IPS-11a (cell line): ENCODE measurements around the gene NPC2.
"Not testable (repeated sequence)": the region's sequence is repeated elsewhere in the genome, so short reads cannot be mapped to it uniquely, and the experiment has no call there.

Experiments
- H3K4me3 ChIP-seq: one replicate; pipeline ENCODE4 v1.5.1; 2013; ENCODE audit warnings: low read depth, low read length, control low read depth

Gene NPC2

DNA sequence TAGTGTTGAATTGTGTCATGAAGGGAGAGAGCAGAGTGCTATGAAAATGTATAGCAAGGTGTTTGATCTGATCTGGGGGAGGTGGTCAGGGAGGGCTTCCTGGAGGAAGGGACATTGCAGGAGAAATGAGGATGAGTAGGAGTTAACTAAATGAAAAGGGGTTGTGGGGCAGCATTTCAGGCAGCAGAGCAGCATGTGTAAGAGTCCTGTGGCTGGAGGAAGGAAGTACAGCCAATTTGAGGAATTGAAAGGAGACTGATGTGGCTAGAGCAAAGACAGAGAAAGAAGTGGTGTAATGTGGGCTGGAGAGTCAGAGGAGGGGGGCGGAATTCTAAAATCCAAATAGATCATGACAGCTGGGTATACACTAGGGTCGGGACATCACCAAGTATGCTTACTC, 20.5 kb downstream of the NPC2 start:
- H3K4me3 ChIP-seq = no peak overlapping the region

DNA sequence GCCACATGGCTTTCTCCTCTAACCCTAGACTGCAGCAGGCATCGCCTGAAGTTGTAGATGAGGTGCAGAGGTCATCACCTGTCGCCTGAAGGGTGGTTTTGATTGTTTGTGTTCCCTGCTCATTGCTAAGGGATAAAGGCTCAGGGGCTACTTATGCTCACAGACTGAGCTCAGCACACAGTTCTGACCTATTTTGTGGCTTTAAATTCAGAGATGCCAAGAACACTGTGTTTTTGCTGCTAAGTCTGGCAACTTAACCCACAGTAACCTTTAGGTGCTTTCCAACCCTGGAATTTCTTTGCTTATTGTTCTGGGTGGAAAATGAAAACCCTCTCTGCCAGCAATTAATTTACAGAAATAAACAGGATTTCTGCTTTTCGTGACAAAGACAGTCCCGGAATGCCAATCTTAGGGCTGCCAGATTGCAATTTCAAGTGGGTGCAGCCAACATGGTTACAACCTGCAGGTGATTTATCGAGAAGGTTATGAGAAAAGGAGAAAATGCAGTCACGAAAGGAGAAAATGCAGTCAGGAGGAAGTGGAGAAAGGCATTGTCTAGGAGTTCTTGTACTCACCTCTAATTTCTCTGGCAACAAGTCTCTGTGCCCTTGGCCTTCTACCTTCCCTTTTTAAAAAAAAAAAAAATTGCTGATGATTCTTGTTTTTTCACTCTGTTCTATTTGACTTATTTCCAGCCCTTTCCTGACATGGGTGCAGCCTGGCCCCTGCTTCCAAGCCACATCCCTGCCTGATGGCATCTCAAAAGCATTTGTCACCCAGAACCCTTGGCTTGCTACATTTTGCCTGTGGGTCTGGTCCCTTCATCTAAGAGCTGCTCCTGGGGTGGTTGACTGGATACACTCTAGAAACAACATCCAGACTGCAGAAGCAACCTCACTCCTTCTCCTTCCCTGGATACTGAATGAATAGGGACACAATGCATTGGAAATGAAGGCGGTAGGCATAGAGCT, 23.3 kb downstream of the NPC2 start:
- H3K4me3 ChIP-seq = no peak overlapping the region

DNA sequence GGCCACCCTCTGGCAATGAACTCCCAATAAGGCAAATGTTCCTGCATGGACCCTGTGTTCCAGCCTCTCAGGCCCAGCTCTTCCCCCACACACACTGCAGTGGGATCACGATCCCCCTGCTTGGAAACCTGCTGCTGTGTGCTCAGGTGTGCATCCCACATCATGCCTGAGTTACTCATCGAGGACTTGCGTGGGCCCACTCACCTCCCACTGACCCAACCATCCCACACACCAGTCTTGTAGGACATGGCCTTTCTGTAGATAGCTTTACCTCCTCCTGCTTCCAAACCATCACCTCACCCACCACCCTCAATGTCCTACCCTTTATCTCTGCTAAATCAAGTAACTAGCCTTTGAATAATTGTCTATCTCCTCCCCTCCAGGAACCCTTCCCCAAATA, 24.6 kb downstream of the NPC2 start:
- no peak overlapping the region for H3K4me3 ChIP-seq

DNA sequence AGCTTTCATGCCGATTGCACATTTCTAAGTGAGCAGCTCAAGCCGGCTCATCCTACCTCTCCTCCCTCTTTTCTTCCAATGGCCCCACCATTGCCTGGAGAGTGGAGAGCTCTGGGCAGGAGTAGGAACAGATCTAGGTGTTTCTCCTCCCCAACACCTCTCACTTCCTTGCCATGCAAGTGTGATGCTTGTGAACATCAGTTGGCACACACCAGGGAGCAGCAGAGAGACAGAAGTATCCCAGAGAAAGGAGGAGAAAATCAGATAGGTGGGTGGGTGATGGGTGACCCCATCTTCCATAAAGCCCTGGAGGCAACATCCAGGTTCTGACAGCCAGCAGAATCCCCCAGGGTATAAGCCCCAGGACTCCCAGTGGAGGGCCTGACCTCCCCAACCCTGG, 27.8 kb downstream of the NPC2 start:
- H3K4me3 ChIP-seq = no peak overlapping the region

DNA sequence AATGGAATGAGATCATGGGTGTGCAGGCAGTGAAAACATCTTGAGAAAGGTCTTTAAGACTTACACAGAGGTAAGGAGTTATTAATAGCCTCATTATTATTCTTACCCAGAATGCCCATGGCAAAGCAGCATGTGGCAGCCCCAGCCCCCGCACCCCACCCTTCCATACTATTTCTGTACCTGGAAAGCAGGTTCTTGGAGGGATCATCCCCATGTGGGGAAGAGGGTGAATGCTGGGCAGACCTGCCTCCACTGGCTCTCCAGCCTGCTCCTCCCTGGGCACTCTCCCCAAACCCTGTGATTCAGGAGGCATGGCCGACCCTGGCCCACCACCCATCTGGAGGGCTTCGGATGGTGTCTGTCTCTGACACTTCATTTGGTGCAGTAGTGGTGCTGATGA, 28.3 kb downstream of the NPC2 start:
- no peak overlapping the region for H3K4me3 ChIP-seq

DNA sequence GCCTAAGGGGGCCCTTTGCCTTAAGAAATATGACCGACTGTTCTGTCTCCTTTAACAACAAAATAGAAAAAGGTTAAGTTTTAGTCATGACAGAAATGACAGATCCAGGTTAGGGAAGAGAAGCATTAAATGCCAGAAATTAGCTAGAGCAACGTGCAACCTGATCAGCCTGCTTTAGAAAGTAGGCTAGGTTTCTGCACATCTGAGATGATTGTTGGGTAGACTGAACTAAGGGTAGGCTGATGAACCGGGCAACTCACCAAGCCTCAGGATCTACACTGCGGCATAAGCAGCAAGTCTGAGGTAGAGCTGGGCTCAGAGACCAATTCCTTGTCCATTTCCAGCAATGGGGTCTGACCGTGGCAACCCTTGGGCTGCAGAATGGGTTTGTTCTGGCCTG, 29.4 kb downstream of the NPC2 start:
- H3K4me3 ChIP-seq = no peak overlapping the region

DNA sequence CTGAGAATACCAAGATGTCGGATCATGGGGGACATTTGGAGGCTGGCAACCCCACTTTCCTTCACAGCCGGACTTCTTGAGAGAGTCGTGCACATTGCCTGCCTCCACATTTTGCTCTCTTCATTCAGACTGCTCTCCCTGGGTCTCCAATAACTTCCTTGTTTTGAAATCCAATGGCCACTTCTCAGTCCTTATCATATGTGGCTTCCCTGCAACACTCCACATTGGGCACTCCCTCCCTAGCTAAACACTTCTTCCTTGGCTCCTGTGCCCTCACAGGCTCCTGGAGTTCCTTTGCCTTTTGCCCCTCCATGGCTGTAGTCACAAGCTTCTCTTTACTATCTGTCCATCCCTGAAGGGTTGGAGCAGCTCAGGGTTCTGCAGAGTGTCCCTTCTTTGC, 30.1 kb downstream of the NPC2 start:
- no peak overlapping the region for H3K4me3 ChIP-seq

DNA sequence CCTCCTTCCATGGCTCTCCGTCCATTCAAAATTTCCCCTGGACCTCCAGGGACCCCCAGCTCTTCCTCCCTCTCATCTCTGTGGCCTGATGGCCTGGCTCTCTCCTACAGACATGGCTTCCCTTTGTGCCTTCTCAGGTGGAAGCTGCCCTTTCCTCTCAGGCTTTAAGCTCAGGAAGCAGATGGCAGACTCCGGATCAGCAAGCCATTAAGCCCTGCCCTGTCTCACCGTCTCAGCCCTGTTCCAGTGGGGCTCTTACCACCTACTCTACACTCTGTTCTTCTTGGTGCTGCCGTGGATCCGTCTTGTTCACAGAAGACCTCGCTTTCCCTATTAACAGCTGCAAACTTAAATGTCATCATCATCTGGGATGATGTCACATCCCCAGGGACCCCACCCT, 33.1 kb downstream of the NPC2 start:
- no peak overlapping the region for H3K4me3 ChIP-seq

DNA sequence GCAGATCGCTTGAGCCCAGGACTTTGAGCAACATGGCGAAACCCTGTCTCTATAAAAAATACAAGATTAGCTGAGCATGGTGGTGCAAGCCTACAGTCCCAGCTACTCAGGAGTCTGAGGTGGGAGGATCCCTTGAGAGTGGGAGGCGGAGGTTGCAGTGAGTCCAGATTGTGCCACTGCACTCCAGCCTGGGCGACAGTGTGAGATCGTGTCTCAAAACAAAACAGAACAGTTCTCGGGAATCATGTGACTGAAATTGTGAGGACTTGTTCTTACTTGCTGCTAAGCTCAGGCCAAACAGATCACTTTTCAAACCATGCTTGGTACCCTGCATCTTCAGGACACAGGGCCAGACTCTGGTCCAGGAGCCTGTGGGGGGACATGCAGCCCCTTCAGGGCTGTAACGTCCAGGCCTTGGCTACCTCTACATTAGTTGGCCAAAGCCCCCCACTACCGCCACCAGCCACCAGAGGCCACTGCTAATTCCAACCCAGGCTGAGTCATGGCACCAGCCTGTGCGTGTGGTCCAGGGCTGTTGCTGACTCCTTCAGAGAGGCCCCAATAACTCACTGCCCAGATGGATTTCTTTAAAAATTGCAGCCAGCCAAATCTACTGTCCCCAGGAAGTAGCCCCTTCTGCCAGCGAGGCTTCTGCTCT, 33.7 kb downstream of the NPC2 start:
- H3K4me3 ChIP-seq = no peak overlapping the region

DNA sequence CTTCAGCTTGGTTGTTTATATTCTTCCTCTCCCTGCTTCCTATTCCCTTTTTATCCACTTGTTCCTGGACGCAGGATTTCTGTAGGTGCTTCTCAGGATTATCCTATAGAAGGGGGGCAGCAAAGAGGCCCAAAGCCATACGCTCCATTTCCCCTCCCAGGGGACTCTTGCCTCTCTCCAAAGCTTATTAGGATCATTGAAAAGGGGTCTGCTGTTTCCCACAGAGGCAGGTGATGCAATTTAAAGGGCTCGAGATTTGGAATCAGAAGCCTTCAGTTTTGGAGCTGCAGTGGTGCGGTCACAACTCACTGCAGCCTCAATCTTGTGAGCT, 35.6 kb downstream of the NPC2 start:
- no peak overlapping the region for H3K4me3 ChIP-seq

DNA sequence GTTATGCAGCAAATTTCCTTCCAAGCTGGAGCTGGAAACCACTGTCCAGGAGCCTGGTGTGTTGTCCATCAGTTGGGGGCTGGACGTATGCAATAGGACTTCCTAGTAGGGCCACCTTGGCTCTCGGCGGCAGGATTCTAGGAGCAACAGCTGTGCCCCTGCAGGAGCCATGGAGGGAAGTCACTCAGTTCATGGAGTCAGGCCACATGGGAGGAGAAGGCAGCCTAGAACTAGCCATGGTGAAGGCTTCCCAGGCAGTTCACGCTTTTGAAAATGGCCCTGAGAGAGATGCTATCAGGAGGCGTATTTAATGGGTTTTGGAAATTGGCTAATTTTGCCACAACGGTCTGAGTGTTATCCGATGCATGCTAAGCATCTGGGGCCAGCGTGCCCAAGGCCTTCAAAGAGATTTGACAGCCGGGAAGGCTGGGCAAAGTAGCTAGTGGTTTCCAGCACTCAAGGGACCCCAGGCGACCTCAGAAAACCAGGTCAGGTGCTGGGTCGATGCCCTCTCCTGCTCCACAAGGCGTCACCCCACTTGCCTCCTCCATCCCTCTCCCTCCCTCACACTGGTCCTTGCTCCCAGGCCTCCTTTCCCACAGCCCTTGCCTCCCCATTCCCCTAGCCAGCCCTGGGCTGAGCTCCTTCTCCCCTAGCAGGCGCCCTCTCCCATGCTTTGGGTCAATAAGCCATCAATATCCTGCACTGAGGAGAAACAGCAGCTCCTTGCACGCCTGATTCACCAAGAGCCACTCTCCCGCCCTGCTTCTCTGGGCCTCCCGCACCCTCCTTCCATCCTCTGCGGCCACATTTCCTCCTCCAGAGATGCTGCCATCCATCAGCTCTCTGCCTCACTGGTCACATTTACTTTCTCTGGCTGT, 36.2 kb downstream of the NPC2 start:
- no peak overlapping the region for H3K4me3 ChIP-seq

DNA sequence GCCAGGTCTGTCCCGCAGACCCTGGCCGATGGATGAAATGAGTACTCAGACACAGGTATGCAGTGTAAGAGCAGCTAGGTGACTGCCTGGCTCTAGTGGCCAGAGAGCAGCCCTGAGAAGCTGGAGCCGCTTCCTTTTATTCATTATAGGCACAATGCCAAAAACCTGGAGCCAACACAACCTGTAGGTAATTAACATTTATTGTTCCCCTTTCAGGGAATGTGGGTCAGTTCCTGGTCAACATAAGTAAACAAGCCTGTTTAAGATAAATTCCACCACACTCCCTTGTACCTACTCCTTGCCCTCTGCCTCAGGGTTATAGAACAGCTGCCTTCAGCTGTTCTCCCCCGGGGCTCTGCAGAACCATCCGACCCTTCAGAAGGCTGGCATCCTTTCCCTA, 38.7 kb downstream of the NPC2 start:
- H3K4me3 ChIP-seq = not testable (repeated sequence)

DNA sequence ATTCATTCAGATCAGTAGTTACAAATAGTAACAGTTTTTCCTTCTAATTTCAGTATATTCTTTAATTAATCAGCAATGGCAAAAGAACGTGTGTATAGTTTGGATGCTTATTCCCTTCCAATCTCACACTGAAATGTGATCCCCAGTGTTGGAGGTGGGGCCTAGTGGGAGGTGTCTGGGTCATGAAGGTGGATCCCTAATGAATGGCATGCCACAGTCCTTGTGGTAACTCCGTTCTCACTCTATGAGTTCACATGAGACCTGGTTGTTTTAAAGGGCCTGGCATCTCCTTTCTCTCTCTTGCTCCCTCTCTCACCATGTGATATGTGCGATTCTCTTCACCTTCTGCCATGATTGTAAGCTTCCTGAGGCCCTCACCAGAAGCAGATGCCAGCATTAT, 48.2 kb downstream of the NPC2 start:
- H3K4me3 ChIP-seq = no peak overlapping the region

DNA sequence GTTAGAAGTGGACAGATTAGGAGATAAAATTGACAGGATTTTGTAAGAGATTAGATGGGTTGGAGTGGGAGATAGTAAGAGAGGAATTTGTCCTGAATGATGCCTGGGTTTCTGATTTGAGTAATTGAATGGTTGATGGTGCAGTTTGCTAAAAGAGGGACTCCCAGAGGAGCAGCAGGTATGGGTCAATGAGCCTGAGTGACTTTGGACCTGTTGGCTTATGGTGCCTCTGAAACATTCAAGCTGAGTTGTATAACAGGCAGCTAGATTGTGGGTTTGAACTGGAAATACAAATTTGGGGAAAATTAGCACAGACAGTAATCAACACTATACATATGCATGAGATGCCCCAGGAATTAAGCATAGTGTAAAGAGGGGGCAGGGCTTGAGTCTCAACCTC, 50.3 kb downstream of the NPC2 start:
- H3K4me3 ChIP-seq = no peak overlapping the region

DNA sequence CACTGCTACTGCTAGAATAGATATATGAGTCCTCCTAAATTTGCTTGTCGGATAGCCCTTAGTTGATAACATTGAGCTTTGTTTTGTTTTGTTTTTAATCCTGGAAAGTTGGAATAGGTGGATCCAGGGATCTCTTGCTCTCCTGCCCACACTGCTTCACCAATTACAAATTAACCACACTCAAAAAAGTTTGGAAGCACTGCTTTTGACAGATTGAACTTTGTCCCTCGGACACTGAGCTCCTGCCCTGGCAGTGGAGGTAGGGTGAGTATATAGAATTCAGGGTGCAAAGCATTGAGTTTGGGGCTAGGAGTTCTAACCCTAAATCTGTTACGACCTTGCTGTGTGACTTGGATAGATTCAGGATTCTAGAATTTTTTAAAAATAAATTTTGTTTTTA, 52.0 kb downstream of the NPC2 start:
- no peak overlapping the region for H3K4me3 ChIP-seq

DNA sequence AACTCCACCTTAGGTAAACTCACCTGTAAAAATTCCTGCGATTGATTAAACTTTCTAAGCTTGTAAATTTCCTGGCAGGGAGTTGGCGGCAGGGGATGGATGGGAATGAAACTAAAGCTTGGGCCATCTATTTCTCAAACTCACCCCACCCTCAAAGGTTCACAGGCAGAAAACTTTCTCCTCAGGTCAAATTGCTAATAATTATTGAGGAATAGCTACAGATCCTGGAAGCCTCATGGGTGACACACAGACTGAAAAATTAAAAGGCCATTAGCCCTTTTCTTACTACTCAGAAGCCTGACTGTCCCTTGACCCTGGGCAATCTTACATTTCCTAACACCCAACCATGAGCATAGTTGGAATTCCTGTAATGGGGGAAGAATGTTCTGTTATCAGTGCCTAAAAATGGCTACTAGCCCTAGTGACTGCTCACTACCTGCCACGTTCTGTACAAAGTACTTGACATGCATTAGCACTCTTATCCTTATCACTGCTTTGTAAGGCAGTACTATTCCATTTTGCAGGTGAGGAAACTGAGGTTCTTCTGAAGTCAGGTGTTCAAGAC, 54.7 kb downstream of the NPC2 start:
- H3K4me3 ChIP-seq = no peak overlapping the region

DNA sequence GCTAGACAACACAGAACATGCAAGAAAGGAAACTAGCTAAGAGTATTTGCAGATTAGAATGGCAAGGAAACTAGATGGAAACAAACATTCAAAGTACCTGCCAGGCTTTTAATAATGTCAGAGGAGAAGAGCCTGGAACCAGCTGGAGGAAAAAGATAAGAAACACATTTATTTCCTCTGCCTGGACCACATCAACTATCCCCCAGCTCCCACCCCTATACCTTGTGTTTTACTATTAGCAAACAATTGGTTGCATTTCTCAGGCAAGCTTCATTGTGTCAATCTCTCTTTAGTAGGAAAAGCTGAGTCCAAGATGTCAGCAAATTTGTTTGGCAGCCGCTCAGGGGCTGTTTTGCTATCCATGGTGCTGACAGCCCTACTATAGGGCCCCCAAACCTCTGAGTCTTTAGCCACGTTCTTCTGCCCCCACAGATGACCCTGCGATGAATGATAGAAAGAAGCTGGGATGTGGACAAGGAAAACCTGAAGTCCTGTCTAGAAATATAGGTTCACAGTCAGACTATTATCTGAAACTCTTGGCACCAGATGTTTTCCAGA, 55.5 kb downstream of the NPC2 start:
- no peak overlapping the region for H3K4me3 ChIP-seq

DNA sequence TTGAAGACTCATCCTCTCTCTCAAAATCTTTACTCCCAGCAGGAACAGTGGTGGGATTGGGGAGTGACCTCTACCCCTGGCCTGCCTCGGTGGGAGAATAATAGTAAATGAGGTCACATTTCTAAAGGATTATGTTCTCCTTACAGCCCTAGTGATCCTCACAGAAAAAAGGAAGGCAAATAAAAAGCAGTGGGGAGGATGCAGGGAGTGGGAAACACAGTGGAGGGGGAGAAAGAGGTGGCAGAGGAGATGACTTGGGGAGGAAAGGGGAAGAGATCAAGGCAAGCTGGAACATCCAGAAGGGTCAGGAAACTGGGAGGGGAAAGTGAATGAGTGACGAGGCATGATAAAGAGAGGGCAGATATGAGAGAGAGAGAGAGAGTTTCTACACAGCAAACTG, 58.8 kb downstream of the NPC2 start:
- no peak overlapping the region for H3K4me3 ChIP-seq

DNA sequence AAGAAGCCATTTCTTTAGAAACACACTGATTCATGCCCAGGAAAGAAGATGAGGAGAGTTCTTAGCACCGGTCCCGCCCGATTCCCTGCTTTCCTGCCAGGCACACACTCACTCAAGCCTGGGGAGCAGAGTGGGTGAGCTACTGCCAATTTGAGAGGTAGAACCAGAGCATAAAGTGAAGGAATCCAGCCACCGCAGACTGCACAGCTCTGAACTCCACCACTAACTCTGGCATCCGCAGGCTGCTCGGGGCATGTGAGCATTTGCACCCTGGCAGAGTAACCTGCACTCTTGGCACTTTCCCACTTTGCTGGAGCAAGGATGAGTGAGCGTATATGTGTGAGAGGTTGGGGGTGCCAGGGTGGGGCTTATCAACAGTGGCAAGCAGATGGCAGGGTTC, 63.1 kb downstream of the NPC2 start:
- no peak overlapping the region for H3K4me3 ChIP-seq
